LoVo (cell line): ENCODE measurements around the gene PLCB1.
"Not testable (repeated sequence)": the region's sequence is repeated elsewhere in the genome, so short reads cannot be mapped to it uniquely, and the experiment has no call there.

ENCODE experiments used
- DNase-seq: peaks from one replicate; pipeline ENCODE4 v3.0.0-alpha.2; 2016; ENCODE audit warnings: low spot score

Gene PLCB1

DNA sequence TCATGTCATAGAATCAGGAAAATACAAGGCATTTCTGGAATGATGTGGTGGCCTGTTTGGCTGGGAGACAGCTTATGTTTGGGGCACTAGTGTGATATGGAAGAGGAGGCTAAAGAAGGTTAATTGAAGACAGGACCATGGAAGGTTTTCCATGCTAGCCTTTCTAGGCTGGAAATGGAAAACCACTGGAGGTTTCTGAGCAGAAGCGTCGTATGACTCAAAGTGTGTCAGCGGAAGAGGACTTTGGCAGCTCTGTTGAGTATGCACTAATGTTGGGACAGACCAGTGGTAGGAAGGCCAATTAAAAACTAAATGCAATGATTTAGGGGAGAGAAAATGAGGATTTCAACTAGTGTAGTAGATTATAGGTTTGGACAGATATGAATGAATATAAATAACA, 413.1 kb downstream of the PLCB1 start:
- no peak for DNase-seq

DNA sequence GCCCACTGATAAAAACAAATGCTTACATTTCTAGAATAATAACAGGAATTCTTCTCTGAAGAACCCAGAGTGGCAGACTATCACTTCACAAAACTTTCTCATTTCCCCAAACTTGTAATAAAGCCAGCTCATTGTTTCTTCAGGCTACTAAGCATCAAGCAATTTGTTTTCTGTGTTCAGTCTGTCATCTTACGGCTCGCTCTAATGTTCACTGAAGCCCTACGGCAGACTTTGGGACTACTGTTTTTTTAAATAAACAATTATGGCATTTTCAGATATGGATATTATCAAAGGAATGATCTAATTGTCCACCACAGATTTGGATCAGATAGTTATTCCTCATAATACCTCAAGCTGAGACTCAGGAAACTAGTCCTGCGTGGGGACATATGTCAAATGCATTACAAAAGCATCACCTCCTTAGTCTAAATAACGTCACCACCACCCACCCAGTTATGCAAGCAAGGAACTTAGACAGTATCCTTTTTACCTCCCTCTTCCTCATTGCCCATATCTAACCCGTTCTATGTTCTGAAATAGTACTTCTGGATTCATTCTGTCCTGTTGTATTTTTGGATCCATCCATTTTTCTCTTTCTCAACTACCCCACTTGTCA, 415.1 kb downstream of the PLCB1 start:
- no peak for DNase-seq

DNA sequence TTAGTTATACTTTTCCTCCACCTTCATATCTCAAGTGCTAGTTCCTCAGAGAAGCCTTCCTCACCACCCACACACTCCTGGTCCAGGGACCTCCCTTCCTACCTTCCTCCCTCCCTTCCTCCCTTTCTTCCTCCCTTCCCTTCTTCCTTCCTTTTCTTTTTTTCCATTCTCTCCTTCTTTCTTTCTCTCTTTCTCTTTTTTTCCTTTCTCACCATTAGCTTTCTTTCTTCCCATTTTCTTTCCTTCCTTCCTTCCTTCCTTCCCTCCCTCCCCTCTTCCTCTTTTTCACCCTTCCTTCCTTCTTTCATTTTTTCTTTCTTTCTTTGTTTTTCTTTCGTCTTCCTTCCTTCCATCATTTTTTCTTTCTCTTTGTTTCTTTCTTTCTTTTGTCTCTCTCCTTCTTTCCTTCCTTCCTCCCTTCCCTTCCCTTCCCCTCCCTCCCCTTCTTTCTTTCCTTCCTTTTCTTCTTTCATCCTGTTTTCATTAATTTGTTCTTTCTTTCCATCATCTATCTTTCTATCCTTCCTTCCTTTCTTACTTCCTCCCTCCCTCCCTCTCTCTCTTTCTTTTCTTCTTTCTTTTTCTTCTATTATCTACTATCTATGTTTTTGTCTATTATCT, 416.0 kb downstream of the PLCB1 start:
- no peak for DNase-seq

DNA sequence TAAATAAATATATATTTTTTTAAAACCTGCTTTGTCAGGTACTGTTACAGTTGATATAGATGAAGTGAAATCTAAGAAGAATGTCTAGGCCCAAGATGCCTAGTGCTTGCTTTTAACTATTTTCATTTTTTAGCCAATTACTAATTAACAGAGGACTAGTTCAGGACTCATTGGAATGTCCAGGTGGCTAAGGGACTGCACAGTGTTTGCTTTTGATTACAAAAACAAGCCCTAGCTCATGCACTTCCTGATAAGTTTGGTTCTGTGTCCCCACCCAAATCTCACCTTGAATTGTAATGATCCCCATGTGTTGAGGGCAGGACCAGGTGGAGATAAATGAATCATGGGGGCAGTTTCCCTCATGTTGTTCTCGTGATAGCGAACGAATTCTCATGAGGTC, 417.1 kb downstream of the PLCB1 start:
- no peak for DNase-seq

DNA sequence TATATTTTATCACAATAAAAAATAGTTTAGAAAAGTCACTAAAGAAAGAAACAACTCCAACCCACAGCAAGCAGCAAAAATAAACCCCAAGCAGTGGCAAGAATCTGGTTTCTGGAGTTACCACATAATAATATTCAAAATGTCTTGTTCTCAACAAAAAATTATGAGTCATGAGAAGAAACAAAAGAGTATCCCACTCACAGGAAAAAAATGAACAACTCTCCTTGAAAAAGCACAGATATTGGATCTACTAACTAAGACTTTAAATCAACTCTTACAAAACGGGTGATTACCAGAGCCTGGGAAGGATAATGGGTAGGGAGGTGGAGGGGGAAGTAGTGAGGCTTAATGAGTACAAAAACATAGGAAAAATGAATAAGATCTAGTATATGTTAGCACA, 425.6 kb downstream of the PLCB1 start:
- no peak for DNase-seq

DNA sequence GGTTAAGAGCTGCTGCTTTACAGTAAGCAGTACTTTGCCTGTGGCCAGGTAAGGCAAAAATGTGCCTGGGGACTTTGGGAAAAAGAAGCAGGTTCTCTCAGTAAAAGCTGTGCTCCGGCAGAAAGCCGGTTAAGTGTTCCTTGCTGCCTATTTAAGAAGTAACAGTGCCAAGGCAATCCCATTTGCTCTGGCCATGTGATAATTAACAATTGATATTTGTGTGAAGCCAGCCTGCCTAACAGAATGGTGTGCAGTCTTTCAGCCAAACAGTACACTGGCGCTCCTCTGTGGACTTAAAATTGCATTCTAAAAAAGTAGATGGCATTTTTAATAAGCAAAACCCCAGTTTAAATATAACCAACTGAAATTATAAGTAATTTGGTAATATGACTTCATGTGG, 430.3 kb downstream of the PLCB1 start:
- no peak for DNase-seq

DNA sequence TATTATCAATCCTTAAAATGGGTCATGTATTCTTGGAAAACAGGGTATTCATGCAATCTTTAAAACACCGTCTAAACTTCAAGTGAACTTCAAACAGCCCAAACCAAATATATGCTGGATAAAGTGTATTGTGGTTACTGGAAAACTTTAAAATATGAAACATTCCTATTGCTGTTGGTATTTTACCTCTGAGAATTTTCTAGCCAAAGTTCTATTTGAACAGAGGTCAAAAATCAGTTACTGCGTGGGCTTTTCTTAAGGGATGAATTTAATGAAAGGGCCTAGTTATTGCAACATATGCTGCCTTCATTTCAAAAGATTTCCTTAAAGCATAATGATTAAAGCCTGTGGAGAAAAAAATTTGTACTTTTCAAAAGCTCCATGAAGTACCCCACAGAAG, 436.0 kb downstream of the PLCB1 start:
- DNase-seq = no peak

DNA sequence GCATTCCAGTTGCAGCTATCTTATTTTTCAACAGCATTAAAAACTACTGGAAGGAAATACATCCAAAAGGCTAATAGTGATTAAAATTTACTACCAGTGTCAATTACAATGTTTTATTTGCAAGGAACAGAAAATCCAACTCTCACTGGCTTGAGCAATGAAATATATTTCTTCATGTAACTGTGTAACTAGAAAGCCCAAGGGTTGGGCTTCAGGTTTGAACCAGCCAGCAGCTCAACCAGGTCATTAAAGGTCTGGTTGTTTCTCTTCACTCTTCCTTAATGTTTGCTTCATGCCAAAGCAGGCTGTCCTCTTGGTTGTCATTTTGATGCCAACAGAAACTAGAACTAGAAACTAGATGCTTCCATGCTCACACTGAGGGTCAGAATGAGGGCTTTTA, 437.7 kb downstream of the PLCB1 start:
- no peak for DNase-seq

DNA sequence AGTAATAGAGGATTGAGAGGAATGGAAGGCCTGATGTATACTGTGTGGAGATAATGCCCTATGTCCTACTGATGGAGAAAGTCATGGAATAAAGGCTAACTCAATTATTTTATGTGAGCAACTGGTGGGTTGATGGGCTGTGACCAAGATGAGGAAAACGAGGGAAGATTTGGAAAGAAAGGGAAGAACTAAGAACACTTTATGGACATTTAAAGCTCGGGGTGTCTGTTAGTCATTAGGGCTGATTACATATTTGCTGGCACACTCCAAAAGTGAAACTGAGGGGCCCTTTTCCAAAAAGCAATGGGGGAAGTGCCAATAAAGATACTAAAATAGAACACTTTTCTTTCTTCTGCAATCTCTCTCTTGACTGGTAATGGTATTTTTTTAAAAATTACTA, 439.5 kb downstream of the PLCB1 start:
- DNase-seq = no peak

DNA sequence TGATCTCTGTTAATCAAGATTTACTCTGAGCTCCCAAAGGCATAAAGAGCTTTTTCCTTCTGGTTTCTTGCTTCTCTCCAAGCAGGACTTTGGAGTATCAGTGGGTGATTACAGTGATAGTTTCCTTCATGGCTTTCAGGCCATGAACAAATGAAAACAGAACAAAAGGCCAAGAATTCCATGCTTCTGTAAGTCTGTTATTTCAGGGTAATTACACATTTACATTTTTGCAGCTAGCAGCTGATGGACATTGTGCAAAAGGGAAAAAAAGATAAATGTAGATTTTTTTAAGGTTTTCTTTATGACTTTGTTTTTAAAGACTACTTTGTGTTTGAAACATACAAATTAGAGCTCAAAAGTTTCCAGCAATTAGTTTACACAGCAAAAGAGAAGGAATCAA, 441.6 kb downstream of the PLCB1 start:
- DNase-seq = no peak

DNA sequence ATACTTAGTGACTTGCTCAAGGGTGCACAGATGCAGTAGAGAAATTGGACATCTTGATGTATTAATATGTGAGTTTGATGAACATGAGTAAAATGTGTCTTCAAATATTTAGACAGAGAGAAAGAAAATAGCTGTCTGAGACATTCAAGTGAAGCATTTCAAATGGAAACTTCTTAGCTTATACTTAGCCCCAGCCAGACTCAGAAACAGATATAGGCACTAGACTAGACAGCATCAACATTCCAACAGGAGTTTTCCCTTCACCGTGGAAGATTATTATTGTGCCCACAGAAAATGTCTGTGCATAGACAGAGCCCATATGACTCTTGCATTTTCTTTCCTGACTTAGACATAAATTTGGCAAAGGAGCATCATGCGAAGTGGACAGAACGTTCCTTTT, 443.0 kb downstream of the PLCB1 start:
- DNase-seq = no peak

DNA sequence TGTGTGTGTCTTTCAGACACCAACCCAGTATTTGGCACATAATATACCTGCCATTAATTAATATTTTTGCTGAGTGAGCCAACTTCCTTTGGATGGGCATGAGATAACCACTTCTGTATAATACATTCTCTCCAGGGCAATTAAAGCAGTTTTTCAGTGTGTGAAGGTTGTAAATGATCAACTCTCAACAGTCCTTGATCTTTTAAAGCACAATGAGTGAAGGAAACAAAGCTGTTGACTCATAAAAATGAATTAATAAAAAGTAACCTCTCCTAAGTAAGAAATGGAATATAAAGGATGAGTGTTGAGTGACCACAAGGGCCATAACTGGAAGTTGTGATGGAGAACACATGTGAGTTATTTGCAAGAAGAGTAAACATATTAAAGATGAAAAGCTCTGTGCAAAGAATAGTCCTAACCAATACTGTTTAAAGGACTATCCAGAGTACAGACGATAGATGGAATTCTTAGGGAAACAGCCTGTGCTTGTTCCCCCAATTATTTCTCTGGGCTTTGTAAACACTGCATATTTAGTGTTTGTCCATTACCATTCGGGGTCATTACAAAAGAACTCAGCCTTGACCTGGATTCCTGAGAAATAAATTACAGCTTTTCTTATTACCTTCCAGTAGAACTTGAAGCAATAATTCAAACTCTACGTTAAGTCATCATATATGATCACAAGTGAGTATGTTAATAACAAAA, 446.2 kb downstream of the PLCB1 start:
- DNase-seq = no peak

DNA sequence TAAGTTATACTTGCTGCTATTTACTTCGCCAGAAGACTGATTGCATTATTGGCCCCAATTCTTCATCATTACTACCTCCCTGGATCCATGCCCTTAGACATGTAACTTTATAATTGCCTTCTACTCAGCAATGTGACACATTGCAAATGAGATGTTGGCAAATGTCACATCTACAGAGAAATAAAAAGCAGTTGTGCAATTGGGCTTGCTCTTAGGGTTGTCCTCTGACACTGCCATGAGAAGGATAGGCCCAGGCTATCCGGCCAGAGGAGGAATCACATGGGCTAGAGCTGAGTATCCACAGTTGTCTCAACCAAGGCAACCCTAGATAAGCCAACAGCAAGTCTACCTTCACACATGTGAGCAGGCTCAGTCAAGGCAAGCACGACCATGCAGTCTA, 447.0 kb downstream of the PLCB1 start:
- no peak for DNase-seq

DNA sequence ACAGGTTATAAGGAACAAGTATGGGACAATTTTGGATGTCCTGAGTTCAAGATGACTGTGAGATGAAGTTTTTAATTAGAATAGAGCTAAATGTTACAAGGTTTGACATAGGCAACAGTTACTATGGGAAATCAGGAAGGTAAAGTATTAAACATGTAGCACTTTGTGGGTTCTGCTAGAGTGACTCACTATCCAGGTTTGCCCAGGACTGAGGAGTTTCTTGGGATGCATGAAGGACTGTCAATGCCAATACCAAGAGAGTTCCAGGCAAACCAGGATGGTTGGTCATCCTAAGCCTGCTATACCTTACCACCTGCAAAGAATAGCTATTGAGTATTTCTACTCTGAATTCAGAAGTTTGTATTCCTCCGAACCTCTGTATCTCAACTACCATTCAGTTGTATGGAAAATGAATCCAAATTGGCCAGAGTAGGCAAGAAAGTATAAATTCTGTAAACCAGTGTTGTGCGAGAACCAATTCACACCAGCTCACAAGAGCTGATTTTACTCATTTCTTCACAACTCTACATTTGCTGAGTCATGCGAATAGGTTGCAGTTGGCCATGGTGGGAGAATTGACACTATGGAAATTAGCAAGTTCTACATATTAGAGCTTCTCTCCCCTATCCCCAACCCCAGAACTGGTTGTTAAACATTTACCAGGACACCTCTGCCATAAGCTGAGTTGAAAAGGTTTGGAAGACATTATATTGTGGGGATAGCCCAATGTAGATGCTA, 449.5 kb downstream of the PLCB1 start:
- no peak for DNase-seq

DNA sequence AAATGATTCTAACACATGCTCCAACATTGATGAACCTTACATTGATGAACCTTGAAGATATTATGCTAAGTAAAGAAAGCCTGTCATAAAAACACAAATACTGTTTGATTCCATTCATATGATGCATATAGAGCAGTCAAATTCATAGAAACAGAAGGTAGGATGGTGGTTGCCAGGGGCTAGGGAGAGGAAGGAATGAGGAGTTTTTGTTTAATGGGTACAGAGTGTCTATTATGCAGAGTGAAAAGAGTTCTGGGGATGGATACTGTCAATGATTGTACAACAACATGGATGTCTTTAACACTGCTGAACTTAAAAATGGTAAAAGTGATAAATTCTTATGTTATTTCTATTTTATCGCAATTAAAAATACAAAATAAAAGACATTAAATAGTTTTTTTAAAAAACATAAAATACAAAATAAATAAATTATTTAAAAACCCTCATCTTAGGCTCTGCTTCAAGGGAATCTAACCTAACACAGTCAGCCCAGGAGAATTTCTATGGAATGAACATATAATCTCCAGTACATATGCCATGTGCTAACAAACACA, 451.0 kb downstream of the PLCB1 start:
- DNase-seq = no peak

DNA sequence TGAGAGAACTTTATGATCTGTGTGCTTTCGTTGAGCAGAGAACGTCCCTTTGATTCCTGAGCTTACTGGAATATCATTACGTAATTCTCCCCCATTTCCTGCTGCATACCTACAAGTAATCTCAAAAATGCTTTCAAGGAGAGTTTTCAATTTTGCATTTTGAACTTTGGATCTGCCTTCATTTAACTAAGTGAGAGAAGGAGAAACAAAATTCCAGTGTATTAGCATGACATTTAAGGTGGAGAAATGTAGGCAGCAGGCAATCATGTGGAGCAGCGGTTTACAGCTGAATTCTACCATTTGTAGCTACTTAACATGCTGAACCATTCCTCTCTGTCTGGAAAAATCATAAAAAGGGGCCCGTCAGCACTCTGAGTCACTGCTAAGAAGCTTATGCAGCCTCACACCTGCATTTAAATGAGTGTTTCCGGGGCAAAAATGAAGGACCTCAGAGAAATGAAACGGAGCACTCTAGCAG, 451.5 kb downstream of the PLCB1 start:
- DNase-seq = no peak

DNA sequence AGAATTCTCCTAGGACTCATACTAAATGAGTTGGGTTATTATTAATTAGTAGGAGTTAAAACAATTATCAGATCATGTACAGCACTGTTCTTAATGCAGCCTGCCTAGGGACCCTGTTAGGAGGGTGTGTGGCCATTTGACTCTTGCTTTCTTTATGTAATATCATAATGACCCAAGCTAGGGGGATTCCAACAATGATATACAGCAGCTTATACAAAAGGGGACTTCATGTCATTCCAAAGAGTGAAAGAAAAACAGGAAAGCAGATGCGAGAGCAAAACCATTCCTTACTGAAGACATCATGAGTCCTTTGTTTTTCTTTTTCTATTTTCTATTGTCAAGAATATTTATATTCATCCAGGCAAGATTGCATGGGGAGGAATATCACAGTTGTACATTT, 455.2 kb downstream of the PLCB1 start:
- no peak for DNase-seq

DNA sequence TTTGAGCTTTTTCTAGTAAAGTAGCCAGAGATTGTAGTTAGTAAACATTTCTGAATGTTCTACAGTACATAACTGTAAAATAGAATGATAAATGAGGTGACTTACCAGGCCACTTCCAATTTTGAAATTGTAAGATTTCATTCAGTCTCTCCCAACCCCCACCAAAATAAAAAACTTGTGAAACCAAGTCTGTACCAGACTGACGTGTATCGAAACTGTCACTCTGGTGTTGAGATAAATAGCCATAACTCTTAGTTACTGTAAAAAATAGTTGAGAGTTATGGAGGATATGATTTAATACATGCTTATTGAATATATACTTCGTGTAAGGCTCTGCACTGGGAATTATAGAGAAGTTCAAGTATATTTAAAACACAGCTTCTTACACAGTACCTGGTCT, 455.7 kb downstream of the PLCB1 start:
- DNase-seq = no peak

DNA sequence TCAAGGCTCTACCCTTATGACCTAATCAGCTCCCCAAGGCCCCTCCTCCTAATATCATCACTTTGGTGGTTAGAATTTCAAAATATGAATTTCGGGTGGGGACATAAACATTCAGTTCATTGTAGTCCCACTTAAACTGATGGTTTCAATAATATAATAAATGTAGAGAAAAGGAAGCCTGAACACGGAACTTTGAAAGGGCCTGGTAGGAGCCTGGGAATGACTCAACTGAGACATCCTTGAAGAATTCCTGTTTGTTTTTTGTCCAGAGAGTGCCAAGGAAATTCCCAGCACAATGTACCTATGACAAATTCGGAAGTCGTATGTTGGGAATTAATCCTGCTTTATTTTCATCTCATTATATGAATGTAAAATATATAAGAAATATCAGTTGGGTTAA, 457.9 kb downstream of the PLCB1 start:
- no peak for DNase-seq

DNA sequence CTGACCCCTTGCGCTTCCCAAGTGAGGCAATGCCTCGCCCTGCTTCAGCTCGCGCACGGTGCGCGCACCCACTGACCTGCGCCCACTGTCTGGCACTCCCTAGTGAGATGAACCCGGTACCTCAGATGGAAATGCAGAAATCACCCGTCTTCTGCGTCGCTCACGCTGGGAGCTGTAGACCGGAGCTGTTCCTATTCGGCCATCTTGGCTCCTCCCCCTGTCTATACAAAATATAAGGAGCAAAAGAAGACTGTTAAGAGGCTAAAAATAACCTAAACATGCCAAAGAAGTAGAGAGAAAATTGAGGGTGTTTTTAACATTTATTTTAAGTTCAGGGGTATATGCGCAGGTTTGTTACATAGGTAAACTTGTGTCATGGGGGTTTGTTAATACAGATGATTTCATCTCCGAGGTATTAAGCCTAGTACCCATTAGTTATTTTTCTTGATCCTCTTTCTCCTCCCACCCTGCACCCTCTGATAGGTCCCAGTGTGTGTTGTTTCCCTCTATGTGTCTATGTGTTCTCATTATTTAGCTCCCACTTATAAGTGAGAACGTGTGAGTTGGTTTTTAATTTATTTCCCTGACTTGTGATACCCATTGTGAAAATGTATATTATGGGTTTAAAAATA, 469.0 kb downstream of the PLCB1 start:
- DNase-seq = not testable (repeated sequence)

DNA sequence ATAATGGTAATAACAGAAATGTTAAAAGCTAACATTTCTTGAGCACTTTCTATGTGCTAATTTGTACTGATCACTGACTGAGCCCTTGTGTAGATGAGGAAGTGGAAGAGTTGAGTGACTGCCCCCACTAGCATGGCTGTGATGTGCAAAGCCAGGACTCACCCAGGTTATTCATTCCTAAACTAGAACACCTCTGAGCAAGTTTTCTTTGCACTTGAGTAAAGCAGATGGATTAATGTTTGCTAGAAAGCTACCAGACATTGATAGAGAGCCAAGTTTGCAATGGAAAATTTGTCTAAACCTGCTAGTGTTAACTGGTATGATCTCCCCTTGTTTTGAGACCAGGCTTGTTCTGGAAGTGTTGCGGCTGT, 469.5 kb downstream of the PLCB1 start:
- no peak for DNase-seq
